Gastroesophageal sphincter (tissue), 4 donors: ENCODE data around the gene ANKRD13D. TPM values are rescaled to one million over a fixed set of nuclear protein-coding genes. Genes with fewer than 3 reads are reported as not detected.
A peak's percentile ranks its signal among the peaks of the same experiment; 100 is the strongest.

Experiments
- ATAC-seq: fragments of 150-250 bp; one replicate; pipeline ENCODE4 v1.9.1; 2016; ENCODE audit warnings: mild to moderate bottlenecking, moderate library complexity
- H3K27ac ChIP-seq, 4 donors: fragments of 200-600 bp; sonication (generic) in 3 of 4; 1 replicate in 3 of 4; 2 replicates in 1 of 4; pipeline ENCODE4 v1.5.1; 2016 to 2019
- H3K27me3 ChIP-seq: fragments of 200-600 bp; sonication (generic); one replicate; pipeline ENCODE4 v1.5.1; 2019
- H3K36me3 ChIP-seq, 2 donors: fragments of 200-600 bp; sonication (generic); one replicate each; pipeline ENCODE4 v1.5.1; 2019; ENCODE audit warnings: control low read depth in 1 of 2
- H3K4me1 ChIP-seq, 3 donors: fragments of 200-600 bp; sonication (generic); 1 replicate in 2 of 3; 2 replicates in 1 of 3; pipeline ENCODE4 v1.5.1; 2016 to 2019; ENCODE audit warnings: control low read depth in 2 of 3
- H3K4me3 ChIP-seq, 2 donors: fragments of 200-600 bp; sonication (generic); one replicate each; pipeline ENCODE4 v1.5.1; 2019; ENCODE audit warnings: mild to moderate bottlenecking in 1 of 2, moderate library complexity in 1 of 2
- H3K9me3 ChIP-seq, 3 donors: fragments of 200-600 bp; sonication (generic); one replicate each; pipeline ENCODE4 v1.5.1; 2017 to 2019; ENCODE audit warnings: control low read depth in 2 of 3
- EP300 ChIP-seq: sonication (generic); formaldehyde crosslinking; IDR thresholded peaks from one replicate; pipeline ENCODE4 v1.6.1; 2017; ENCODE audit warnings: antibody characterized with exemption, mild to moderate bottlenecking
- POLR2A ChIP-seq, 2 donors: fragments of 450-650 bp; IDR thresholded peaks; one replicate each; pipeline ENCODE4 v1.6.1; 2017; ENCODE audit warnings: antibody characterized with exemption in 2 of 2, mild to moderate bottlenecking in 2 of 2, moderate library complexity in 1 of 2
- POLR2AphosphoS5 ChIP-seq: sonication (generic); formaldehyde crosslinking; IDR thresholded peaks from one replicate; pipeline ENCODE4 v1.6.1; 2017; ENCODE audit warnings: antibody characterized with exemption
- WGBS, 2 donors: methylation state at CpG; one replicate each; pipeline ENCODE4 v1.1.5; 2018; ENCODE audit warnings: low coverage in 1 of 2; 5-methylcytosine and 5-hydroxymethylcytosine counted together
- total RNA-seq, 4 donors: library from RNA; depleted of rRNA; stranded (reverse); fragments of >200 nt; gene quantifications; one replicate each; pipeline ENCODE4 v1.1.0, GENCODE V29; 2016
- TF ChIP-seq, protein P1 (sequence below), 4 experiments: fragments of 200-600 bp in 2 of 4; fragments of 450-650 bp in 2 of 4; sonication (generic) in 1 of 4; IDR thresholded peaks; one replicate each; pipeline ENCODE4 v1.5.1; 2017 to 2019; ENCODE audit warnings: antibody characterized with exemption in 4 of 4, mild to moderate bottlenecking in 2 of 4, moderate library complexity in 2 of 4

Gene ANKRD13D
- total RNA-seq, 4 donors from 2014 or later = 25.6 to 61.6 (median 32.3) TPM

DNA sequence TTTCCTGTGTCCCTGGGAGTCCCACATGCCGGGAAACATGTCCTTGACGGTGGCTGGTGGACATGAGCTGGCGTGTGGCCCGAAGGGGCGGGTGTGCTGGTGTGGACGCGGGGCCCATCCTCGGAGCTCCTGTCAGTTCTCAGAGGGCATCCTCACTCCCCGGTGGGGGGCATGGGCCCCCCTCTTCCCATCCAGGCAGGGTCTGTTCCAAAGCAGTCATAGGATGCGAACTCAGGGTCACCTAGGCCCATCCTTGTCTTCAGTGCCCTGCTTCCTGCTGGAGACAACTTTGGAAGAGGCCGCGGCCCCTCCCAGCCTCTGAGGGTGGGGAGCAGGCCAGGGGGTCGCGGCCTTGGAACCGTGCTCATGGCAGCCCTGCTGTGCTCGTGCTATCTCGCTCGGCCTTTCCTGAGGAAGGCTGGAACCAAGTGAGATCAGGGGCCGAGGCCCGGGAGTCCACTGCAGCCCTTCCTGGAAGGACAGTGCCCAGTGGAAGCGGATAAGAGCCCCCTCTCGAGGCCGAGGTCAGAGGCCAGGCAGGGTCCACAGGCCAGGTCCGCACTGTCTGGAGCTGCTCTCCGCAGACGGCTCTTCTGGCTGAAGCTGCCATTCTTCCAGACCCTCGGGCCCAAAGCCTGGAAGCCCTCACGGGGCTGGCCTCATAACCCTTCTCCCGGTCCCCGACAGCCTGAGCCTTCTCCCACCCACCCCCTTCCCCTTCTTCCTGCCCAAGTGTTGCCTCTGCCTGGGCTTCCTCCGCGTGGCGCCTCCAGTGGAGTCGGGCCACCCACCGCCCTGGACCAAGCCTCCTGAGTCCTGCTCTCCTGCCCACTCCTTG is 14.1 kb upstream of the ANKRD13D start:
- Histone ChIP-seq H3K9me3 (no peaks in the 10 kb centered on the region), H3K36me3 (peaks cover 0 to 25% of the 10 kb centered on the region in 2 donors), H3K27ac (peak overlapping the region in 3 of 4 donors; percentile 83 to 92 (median 88)), H3K27me3 (no peaks in the 10 kb centered on the region), H3K4me3 (peak overlapping the region in 1 of 2 donors; percentile 6), H3K4me1 (peaks cover 1 to 100% (median 85%) of the 10 kb centered on the region in 3 donors)
- TF ChIP-seq EP300 (no peak), POLR2A (IDR thresholded peaks at IDR 0.05) (no peak)
- no peak for ATAC-seq
- WGBS, 2 donors = 60 to 80% methylated on average over 1 to 9 of the region's 35 CpGs

DNA sequence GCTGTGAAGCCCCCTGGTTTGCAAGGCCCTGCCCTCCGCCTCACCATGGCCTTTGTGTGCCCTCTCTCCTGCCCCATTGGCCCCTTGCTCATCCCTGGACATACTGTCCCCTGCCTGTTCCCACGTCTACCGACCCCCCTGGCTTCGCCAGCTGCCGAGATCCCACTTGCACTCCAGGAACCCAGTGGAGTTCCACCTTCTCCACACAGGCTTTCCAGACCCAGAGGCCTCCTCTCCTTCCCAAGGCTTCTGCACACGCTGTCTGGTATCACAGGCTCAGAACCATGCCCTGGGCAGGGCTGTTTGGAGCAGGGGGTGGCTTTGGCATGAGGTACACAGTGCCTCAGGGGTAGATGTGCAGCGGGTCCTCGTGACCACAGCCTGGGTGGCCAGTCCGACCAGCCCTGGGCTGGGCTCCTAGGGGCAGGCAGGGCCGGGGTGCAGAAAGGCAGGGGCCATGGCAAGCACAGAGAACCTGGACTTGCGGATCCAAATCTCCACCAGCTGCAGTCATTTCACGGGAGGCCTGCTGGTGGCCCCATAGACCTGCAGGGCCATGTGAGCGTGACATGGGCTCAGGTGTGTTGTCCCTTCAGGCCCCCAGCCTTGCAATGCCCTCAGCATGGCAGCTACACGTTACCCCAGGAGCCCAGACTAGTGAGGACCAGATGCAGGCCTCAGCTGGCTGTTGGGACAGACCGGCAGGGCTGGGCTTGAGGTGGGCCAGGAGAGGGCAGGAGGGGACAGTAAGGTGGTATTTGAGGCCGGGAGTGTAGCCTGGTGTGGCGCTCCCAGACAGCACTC is 13.3 kb upstream of the ANKRD13D start:
- TF ChIP-seq, protein P1, sequence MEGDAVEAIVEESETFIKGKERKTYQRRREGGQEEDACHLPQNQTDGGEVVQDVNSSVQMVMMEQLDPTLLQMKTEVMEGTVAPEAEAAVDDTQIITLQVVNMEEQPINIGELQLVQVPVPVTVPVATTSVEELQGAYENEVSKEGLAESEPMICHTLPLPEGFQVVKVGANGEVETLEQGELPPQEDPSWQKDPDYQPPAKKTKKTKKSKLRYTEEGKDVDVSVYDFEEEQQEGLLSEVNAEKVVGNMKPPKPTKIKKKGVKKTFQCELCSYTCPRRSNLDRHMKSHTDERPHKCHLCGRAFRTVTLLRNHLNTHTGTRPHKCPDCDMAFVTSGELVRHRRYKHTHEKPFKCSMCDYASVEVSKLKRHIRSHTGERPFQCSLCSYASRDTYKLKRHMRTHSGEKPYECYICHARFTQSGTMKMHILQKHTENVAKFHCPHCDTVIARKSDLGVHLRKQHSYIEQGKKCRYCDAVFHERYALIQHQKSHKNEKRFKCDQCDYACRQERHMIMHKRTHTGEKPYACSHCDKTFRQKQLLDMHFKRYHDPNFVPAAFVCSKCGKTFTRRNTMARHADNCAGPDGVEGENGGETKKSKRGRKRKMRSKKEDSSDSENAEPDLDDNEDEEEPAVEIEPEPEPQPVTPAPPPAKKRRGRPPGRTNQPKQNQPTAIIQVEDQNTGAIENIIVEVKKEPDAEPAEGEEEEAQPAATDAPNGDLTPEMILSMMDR (IDR thresholded peaks at IDR 0.05) = no peak
- no peak for TF ChIP-seq POLR2AphosphoS5
- no peak for TF ChIP-seq POLR2A (IDR thresholded peaks at IDR 0.05)
- no peak for TF ChIP-seq EP300
- no peak overlapping the region for H3K4me3 ChIP-seq
- no peak for ATAC-seq
- no peaks in the 10 kb centered on the region for H3K27me3 ChIP-seq
- H3K27ac ChIP-seq = peak overlapping the region in 3 of 4 donors; percentile 83 to 92 (median 88)
- WGBS, 2 donors = 83% methylated on average over 6 of the region's 17 CpGs; no CpG with 5 or more reads in 1 of the 2 donors
- H3K4me1 ChIP-seq = peaks cover 0 to 97% (median 77%) of the 10 kb centered on the region in 3 donors
- peaks cover 0 to 33% of the 10 kb centered on the region in 2 donors for H3K36me3 ChIP-seq
- no peaks in the 10 kb centered on the region for H3K9me3 ChIP-seq

DNA sequence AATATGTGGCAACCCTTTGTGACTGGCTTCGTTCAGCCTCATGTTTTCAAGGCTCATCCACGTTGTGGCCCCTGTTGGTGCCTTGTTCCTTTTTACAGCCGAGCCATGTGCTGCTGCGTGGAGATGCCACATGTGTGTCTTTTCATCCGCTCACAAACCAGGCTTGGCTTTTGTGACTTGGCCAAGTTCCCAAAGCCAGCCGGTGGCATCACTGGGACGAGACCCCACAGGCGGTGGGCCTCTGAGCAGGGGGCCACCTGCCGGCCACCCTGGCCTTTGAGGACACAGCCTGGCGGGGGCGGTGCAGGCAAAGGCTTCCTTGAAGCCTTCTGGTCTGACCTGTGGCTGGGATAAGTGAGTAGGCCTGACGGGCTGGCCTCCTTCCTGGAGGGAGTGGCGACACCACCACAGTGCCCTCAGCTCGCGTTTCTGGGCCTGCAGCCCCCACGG is 12.3 kb upstream of the ANKRD13D start:
- WGBS, 2 donors = 23 to 60% methylated on average over 1 to 2 of the region's 16 CpGs
- Histone ChIP-seq H3K9me3 (no peaks in the 10 kb centered on the region), H3K27me3 (no peaks in the 10 kb centered on the region), H3K4me1 (peaks cover 0 to 87% (median 67%) of the 10 kb centered on the region in 3 donors), H3K4me3 (peak overlapping the region in 1 of 2 donors; percentile 41), H3K27ac (peak overlapping the region; percentile 2 to 92 (median 86)), H3K36me3 (peaks cover 0 to 39% of the 10 kb centered on the region in 2 donors)
- peak; percentile 23 for ATAC-seq
- TF ChIP-seq POLR2A (IDR thresholded peaks at IDR 0.05) = no peak
- TF ChIP-seq, protein P1 (IDR thresholded peaks at IDR 0.05) = peak in 1 of 4 experiments; percentile 28

DNA sequence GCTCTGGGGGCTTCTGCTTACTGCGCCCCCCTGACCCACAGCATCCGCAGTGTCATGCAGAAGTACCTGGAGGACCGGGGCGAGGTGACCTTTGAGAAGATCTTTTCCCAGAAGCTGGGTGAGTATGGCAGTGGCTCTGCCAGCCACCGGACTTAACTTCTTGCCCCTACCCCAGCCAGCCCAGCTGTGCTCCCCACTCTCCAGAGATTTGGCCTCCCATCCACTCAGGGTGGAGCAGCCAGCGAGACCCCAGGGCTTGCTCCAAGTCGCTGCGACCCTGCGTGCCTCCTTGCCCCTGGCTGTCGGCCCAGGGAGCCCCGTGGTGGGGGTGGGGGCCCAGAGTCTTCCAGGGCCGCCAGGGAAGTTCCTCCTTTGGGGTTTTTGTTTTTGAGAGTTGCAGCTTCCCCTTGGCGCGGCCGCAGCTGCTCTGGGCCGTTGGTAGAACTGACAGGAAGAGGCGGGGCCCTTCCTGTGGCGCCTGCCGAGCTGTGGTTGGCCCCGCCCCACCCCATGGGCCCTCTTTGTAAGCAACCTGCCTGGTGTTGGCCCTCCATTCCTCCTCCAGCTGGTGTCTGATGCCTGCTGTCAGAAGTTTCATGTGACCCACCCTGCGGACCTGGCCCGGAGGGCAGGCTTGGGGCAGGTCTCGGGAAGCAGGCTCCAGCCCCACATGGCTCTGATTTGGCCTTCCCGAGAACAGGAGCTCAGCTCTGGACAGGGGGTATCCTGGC is 11.7 kb upstream of the ANKRD13D start:
- TF ChIP-seq POLR2A (IDR thresholded peaks at IDR 0.05) = no peak
- no peak for TF ChIP-seq POLR2AphosphoS5
- TF ChIP-seq, protein P1 (IDR thresholded peaks at IDR 0.05) = no peak
- no peak for TF ChIP-seq EP300
- no CpG with 5 or more reads among the region's 24 CpGs for WGBS, 2 donors

More for the DNA sequence above, 11.7 kb upstream of the ANKRD13D start:
- no peaks in the 10 kb centered on the region for H3K9me3 ChIP-seq
- ATAC-seq = peak; percentile 92
- no peaks in the 10 kb centered on the region for H3K27me3 ChIP-seq
- H3K4me3 ChIP-seq = peak overlapping the region in 1 of 2 donors; percentile 41
- peak overlapping the region; percentile 3 to 92 (median 86) for H3K27ac ChIP-seq
- peaks cover 0 to 86% (median 61%) of the 10 kb centered on the region in 3 donors for H3K4me1 ChIP-seq
- peaks cover 0 to 39% of the 10 kb centered on the region in 2 donors for H3K36me3 ChIP-seq
